ENCODE results near the gene TAF4B. TPM values are rescaled to one million over a fixed set of nuclear protein-coding genes. Genes with fewer than 3 reads are reported as not detected.

TAF4B gene
- total RNA-seq, 2 experiments from 2014 or later, result 50.1 to 52.3 TPM

GRCh38 chr18:26394047-26394654 is 167.9 kb downstream of the TAF4B start:
- intact Hi-C loops (cut with micrococcal nuclease; ENCODE audit: unreplicated experiment), result no loop called here
- TF ChIP-seq CTCF (conservative IDR thresholded peaks at IDR 0.05; ENCODE audit: low read length) (no peak), EZH2phosphoT487 (IDR thresholded peaks at IDR 0.05; ENCODE audit: borderline replicate concordance, low read depth, low read length) (no peak)

GRCh38 chr18:26397019-26397418 is 170.8 kb downstream of the TAF4B start:
- CTCF ChIA-PET (ENCODE audit: unreplicated experiment), result no interaction called here
- intact Hi-C loops (cut with micrococcal nuclease; ENCODE audit: unreplicated experiment), result no loop called here

More at GRCh38 chr18:26394047-26394654, 167.9 kb downstream of the TAF4B start:
- no peaks in the 10 kb centered on the region for H3K4me1 ChIP-seq (ENCODE audit: insufficient read depth, low read length, poor library complexity, severe bottlenecking)
- no peak overlapping the region for H3K4me3 ChIP-seq (ENCODE audit: low read depth, low read length, poor library complexity, severe bottlenecking)
- peaks cover 33% of the 10 kb centered on the region for H3K36me3 ChIP-seq (ENCODE audit: insufficient read depth, low read length)
- H3K4me2 ChIP-seq (ENCODE audit: low read length), result no peak overlapping the region
- CTCF ChIA-PET (ENCODE audit: unreplicated experiment), result no interaction called here
- no peak for DNase-seq (ENCODE audit: low spot score)
- no TSS peak for BruUV-seq (replicated peaks)
- no peaks in the 10 kb centered on the region for H4K20me1 ChIP-seq (ENCODE audit: insufficient read depth, low read length)
- H3K9me3 ChIP-seq (ENCODE audit: low read length), result no peaks in the 10 kb centered on the region
- H3K79me2 ChIP-seq (ENCODE audit: insufficient read depth, low read depth, low read length), result no peaks in the 10 kb centered on the region
- no peaks in the 10 kb centered on the region for H3K9me2 ChIP-seq (ENCODE audit: insufficient read depth, low read length)
- POLR2A ChIA-PET, result no interaction called here
- no peak overlapping the region for H2AFZ ChIP-seq (ENCODE audit: low read length)
- no peak overlapping the region for H3K27ac ChIP-seq (ENCODE audit: low read depth, low read length, poor library complexity, severe bottlenecking)

More at GRCh38 chr18:26397019-26397418, 170.8 kb downstream of the TAF4B start:
- Histone ChIP-seq H3K4me3 (ENCODE audit: low read depth, low read length, poor library complexity, severe bottlenecking) (no peak overlapping the region), H3K27ac (ENCODE audit: low read depth, low read length, poor library complexity, severe bottlenecking) (no peak overlapping the region), H4K20me1 (ENCODE audit: insufficient read depth, low read length) (no peaks in the 10 kb centered on the region), H3K36me3 (ENCODE audit: insufficient read depth, low read length) (peaks cover 4% of the 10 kb centered on the region), H3K4me1 (ENCODE audit: insufficient read depth, low read length, poor library complexity, severe bottlenecking) (no peaks in the 10 kb centered on the region), H3K9me2 (ENCODE audit: insufficient read depth, low read length) (no peaks in the 10 kb centered on the region), H2AFZ (ENCODE audit: low read length) (no peak overlapping the region), H3K9me3 (ENCODE audit: low read length) (no peaks in the 10 kb centered on the region), H3K4me2 (ENCODE audit: low read length) (no peak overlapping the region), H3K79me2 (ENCODE audit: insufficient read depth, low read depth, low read length) (no peaks in the 10 kb centered on the region)
- DNase-seq (ENCODE audit: low spot score), result no peak
- no peak for TF ChIP-seq CTCF (conservative IDR thresholded peaks at IDR 0.05; ENCODE audit: low read length)
- TF ChIP-seq EZH2phosphoT487 (IDR thresholded peaks at IDR 0.05; ENCODE audit: borderline replicate concordance, low read depth, low read length), result no peak
- no TSS peak for BruUV-seq (replicated peaks)
- POLR2A ChIA-PET, result no interaction called here

Measured in OCI-LY7 (cell line).